ENCODE data around the gene CDH16.

DNA sequence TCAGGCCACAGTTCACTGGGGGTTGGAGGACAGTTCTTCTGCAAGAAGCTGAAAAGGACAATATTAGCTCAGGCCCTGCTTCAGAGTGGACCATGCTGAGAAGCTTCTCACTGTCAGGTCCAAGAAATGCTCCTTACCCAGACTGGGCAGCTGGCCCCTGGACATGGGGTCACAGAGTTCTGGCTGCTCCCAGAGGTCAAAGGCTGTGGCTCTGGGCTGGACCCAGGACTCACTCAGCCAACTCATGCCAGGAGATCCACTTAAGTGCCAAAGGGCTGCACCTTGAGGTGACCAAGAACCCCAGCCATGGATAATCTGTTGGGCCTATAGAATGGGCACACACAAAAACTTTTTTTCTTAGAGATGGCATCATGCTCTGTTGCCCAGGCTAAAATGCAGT, 20.7 kb upstream of the CDH16 start:
- TF ChIP-seq, protein P1, sequence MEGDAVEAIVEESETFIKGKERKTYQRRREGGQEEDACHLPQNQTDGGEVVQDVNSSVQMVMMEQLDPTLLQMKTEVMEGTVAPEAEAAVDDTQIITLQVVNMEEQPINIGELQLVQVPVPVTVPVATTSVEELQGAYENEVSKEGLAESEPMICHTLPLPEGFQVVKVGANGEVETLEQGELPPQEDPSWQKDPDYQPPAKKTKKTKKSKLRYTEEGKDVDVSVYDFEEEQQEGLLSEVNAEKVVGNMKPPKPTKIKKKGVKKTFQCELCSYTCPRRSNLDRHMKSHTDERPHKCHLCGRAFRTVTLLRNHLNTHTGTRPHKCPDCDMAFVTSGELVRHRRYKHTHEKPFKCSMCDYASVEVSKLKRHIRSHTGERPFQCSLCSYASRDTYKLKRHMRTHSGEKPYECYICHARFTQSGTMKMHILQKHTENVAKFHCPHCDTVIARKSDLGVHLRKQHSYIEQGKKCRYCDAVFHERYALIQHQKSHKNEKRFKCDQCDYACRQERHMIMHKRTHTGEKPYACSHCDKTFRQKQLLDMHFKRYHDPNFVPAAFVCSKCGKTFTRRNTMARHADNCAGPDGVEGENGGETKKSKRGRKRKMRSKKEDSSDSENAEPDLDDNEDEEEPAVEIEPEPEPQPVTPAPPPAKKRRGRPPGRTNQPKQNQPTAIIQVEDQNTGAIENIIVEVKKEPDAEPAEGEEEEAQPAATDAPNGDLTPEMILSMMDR (IDR thresholded peaks at IDR 0.05; ENCODE audit: extremely low read depth in 1 of 2, insufficient read depth in 1 of 2, low read depth in 1 of 2, low read length in 2 of 2): no peak
- TF ChIP-seq EZH2 (IDR thresholded peaks at IDR 0.05; ENCODE audit: borderline replicate concordance, low read depth, low read length, severe bottlenecking) (no peak), MYC (IDR thresholded peaks at IDR 0.05; ENCODE audit: low read depth, low read length) (no peak), POLR2AphosphoS5 (IDR thresholded peaks at IDR 0.05; ENCODE audit: insufficient read depth, low read depth, low read length) (no peak), POLR2A (IDR thresholded peaks at IDR 0.05; ENCODE audit: low read depth, low read length) (no peak)
- TF ChIP-seq, protein P2, sequence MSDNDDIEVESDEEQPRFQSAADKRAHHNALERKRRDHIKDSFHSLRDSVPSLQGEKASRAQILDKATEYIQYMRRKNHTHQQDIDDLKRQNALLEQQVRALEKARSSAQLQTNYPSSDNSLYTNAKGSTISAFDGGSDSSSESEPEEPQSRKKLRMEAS (IDR thresholded peaks at IDR 0.05; ENCODE audit: insufficient read depth, insufficient read length): no peak
